Right atrium auricular region (tissue), 2 donors: ENCODE data around the gene TSC1. TPM values are rescaled to one million over a fixed set of nuclear protein-coding genes. Genes with fewer than 3 reads are reported as not detected.

ENCODE experiments used
- DNase-seq: peaks from one replicate; pipeline ENCODE4 v3.0.0-alpha.2; 2019; ENCODE audit warnings: low spot score
- H3K27ac ChIP-seq, 2 donors: fragments of 200-600 bp; sonication (generic); 1 replicate in 1 of 2; 2 replicates in 1 of 2; pipeline ENCODE4 v1.5.1; 2016 to 2019
- H3K27me3 ChIP-seq, 2 donors: fragments of 200-600 bp; sonication (generic); one replicate each; pipeline versions ENCODE4 v1.5.1 to v1.6.0; 2017 to 2019
- H3K36me3 ChIP-seq: fragments of 200-600 bp; sonication (generic); one replicate; pipeline ENCODE4 v1.5.1; 2016
- H3K4me1 ChIP-seq, 2 donors: fragments of 200-600 bp; sonication (generic); one replicate each; pipeline versions ENCODE4 v1.5.1 to v1.6.0; 2017 to 2019
- H3K4me3 ChIP-seq, 2 donors: fragments of 200-600 bp; sonication (generic); 1 replicate in 1 of 2; 2 replicates in 1 of 2; pipeline ENCODE4 v1.5.1; 2017 to 2019; ENCODE audit warnings: mild to moderate bottlenecking in 1 of 2, moderate library complexity in 1 of 2
- H3K9me3 ChIP-seq, 2 donors: fragments of 200-600 bp; sonication (generic); one replicate each; pipeline ENCODE4 v1.5.1; 2019
- total RNA-seq, 2 donors: library from RNA; depleted of rRNA; stranded (reverse); fragments of >200 nt; gene quantifications; one replicate each; pipeline ENCODE4 v1.1.0, GENCODE V29; 2016
- TF ChIP-seq, protein P1 (sequence below), 2 donors: fragments of 200-600 bp; sonication (generic); IDR thresholded peaks; one replicate each; pipeline ENCODE4 v1.5.1; 2019; ENCODE audit warnings: antibody characterized with exemption in 2 of 2

TSC1 gene
- total RNA-seq, 2 donors from 2014 or later, result 27.6 to 36.4 TPM

DNA sequence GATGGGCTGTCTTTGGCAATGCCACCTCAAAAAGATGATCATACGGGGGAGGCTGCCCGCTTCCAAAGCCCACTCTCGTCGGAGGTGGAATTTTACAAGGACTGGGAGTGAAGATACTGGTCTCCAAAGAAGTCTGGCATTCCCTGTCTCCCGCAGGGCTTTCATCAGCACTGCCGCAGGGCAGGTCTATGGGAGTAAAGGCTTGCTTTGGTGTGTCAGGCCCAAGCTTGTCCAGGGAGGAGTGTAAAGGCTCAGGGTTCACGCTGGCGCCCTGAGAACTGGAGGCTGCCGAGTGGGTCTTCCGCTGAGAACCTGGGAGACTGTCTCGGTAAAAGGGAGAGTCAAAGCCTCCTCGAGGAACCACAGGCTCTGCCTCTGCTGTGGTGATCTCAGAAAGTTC lies 38.7 kb downstream of the TSC1 start:
- Histone ChIP-seq H3K36me3 (peaks cover 67% of the 10 kb centered on the region), H3K4me3 (no peak overlapping the region), H3K27ac (no peak overlapping the region), H3K4me1 (no peaks in the 10 kb centered on the region), H3K27me3 (no peaks in the 10 kb centered on the region), H3K9me3 (no peaks in the 10 kb centered on the region)
- DNase-seq, result no peak
- TF ChIP-seq, protein P1, sequence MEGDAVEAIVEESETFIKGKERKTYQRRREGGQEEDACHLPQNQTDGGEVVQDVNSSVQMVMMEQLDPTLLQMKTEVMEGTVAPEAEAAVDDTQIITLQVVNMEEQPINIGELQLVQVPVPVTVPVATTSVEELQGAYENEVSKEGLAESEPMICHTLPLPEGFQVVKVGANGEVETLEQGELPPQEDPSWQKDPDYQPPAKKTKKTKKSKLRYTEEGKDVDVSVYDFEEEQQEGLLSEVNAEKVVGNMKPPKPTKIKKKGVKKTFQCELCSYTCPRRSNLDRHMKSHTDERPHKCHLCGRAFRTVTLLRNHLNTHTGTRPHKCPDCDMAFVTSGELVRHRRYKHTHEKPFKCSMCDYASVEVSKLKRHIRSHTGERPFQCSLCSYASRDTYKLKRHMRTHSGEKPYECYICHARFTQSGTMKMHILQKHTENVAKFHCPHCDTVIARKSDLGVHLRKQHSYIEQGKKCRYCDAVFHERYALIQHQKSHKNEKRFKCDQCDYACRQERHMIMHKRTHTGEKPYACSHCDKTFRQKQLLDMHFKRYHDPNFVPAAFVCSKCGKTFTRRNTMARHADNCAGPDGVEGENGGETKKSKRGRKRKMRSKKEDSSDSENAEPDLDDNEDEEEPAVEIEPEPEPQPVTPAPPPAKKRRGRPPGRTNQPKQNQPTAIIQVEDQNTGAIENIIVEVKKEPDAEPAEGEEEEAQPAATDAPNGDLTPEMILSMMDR (IDR thresholded peaks at IDR 0.05), result no peak

DNA sequence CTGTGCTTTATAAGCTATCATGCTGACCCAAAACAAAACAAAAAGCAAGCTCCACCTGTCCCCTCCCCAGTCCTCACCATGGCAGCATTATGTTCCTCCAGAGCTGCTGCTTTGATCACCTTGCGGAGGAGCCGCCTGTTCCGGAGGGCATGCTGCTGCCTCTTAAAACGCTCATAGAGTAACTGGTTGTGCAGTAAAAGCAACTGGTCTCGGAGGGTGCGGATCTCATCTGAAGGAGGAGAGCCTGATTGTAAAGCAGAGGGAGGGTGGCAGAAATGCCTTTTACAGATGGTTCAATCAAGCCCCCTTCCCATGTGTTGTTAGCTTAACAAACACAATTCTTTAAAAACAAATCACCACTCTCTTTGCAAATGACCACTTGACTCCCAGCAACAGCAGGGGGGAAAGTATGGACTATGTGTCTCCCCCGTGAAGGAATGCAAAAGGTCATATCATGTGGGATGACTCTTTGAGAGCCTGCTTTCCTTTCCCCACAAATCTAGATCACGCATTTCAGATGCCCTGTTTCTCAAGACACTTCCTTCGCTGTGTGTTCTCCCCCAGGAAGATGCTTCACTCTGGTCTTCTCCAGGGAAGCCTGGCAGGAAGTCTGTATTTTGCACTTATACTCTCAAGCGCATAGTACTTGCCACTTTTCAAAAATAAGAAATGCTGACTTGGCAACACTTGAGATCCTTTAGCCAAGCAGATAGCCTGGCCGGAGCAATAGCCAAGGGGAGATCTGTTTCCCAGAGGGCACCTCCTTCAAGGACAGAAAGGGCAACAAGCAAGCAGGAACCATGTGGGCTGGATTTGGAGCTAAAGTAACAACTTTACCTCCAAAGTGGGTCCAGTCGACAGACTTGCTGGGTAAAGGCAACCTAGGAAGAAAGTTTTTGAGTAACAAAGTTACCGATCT lies 40.6 kb downstream of the TSC1 start:
- no peaks in the 10 kb centered on the region for H3K4me1 ChIP-seq
- H3K36me3 ChIP-seq, result peaks cover 65% of the 10 kb centered on the region
- H3K9me3 ChIP-seq, result no peaks in the 10 kb centered on the region
- no peak overlapping the region for H3K27ac ChIP-seq
- DNase-seq, result no peak
- TF ChIP-seq, protein P1 (IDR thresholded peaks at IDR 0.05), result no peak
- no peaks in the 10 kb centered on the region for H3K27me3 ChIP-seq
- no peak overlapping the region for H3K4me3 ChIP-seq

DNA sequence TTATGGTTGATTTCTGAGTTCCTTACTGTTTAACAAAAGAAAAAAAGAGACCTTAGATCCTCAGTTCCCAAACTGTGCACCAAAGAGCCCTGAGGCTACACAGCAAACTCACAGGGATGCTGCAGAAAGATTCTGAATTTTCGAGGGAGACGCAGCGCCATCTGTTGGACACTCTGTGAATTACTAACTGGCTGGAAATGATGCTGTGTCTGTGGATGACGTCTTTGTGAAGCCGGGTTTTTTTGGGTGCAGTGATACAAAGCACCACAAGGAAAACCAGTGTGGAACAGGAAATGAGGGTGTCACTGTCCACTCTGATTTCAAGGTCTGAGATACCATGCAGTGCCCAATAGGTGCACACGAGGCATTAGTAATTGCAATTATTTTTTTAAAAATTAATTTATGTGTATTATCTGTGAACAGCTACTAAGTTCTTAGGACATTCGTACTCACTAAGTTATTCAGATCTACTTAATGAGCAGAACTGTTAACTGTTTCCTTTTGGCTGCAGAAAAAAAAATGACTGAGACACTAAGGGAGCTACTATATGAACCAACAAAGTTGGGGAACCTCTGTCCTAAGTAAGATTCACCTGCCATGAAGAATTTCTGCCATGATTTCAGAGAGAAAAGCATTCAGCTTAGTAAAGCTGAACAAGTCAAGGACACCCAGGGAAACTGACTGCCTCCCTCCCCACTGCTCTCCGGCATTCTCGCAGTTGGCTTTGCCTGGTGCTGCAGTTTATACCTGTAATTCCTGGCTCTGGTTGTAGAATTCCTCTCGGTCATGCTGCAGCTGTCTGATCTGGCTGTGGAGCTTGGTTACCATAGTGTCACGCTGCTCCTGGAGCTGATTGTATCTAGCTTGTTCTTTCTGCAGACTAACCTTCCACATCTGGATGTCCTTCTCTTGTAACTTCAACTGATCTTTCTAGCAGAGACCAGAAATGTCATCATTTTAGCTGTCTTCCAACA lies 42.3 kb downstream of the TSC1 start:
- TF ChIP-seq, protein P1 (IDR thresholded peaks at IDR 0.05), result peak; percentile 66 to 92
- H3K27ac ChIP-seq, result no peak overlapping the region
- no peaks in the 10 kb centered on the region for H3K9me3 ChIP-seq
- no peaks in the 10 kb centered on the region for H3K27me3 ChIP-seq
- peak; percentile 81 for DNase-seq
- H3K4me1 ChIP-seq, result no peaks in the 10 kb centered on the region
- H3K36me3 ChIP-seq, result peaks cover 67% of the 10 kb centered on the region
- no peak overlapping the region for H3K4me3 ChIP-seq

DNA sequence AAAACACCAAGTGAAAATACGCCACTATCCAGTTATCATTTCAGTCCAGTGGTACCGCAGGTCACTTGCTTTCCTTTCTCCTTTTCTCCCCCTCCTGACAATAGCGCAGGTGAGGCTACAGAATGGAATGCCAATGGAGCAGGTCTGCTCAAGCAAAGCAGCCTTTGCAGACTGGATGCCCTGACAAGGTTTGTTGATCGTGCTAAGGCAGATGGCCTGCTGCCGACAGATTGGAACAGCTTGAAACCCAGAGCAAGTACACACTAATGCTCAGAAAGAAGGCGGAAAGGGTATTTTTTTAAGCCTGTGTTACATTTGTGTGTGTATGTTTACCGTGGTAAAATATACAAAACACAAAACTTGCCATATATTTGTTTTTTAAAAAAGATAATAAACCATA lies 46.4 kb downstream of the TSC1 start:
- Histone ChIP-seq H3K27me3 (no peaks in the 10 kb centered on the region), H3K27ac (no peak overlapping the region), H3K36me3 (peaks cover 59% of the 10 kb centered on the region), H3K4me1 (no peaks in the 10 kb centered on the region), H3K4me3 (no peak overlapping the region), H3K9me3 (no peaks in the 10 kb centered on the region)
- TF ChIP-seq, protein P1 (IDR thresholded peaks at IDR 0.05), result no peak
- no peak for DNase-seq

DNA sequence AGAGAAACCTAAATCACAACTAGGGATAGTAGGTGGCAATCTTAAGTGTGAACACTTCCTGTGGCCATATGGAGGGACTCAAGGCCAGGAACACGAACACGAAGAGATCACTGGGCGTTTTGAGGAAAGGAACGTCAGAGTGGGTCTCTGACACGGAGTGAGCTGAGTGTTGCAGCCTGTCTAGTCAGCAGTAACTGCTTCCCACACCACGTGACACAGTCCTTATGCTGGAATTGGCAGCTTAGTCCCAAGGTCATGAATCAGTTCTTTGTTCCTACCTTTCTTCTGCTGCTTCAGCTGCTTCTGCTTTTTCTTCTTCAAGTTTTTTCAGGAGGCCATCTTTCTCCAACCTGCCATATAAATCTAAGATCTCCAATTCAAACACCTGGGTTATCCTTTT lies 47.5 kb downstream of the TSC1 start:
- no peak overlapping the region for H3K27ac ChIP-seq
- H3K27me3 ChIP-seq, result no peaks in the 10 kb centered on the region

More for the DNA sequence above, 47.5 kb downstream of the TSC1 start:
- H3K36me3 ChIP-seq, result peaks cover 60% of the 10 kb centered on the region
- no peaks in the 10 kb centered on the region for H3K4me1 ChIP-seq
- TF ChIP-seq, protein P1 (IDR thresholded peaks at IDR 0.05), result no peak
- DNase-seq, result no peak
- no peaks in the 10 kb centered on the region for H3K9me3 ChIP-seq
- no peak overlapping the region for H3K4me3 ChIP-seq
